Activated CD4-positive, alpha-beta memory T cell treated with anti-CD3 and anti-CD28 coated beads, Interleukin-2, amount 10 ng/mL, durations not matched to agents 7 days and 5 days (primary cell): ENCODE measurements around the gene TTLL7. TPM values are rescaled to one million over a fixed set of nuclear protein-coding genes. Genes with fewer than 3 reads are reported as not detected.

ENCODE experiments used
- total RNA-seq, 2 experiments: library from RNA; stranded (reverse); gene quantifications; one replicate each; pipeline ENCODE4 v1.2.3, GENCODE V29; 2021

Gene TTLL7
- total RNA-seq, 2 experiments from 2014 or later: 2.2 to 2.5 TPM

Other genes with a start within 250 kb of the TTLL7 start
- 10 to 100 TPM; 74.7 to 77.4 TPM for gene PRKACB, start 145.1 kb upstream of the TTLL7 start, total RNA-seq